Measurements from ENCODE around the gene ZNF526. TPM values are rescaled to one million over a fixed set of nuclear protein-coding genes. Genes with fewer than 3 reads are reported as not detected.

ZNF526 gene
- total RNA-seq, 4 donors from 2014 or later: 4.3 to 6.3 (median 6.3) TPM

DNA sequence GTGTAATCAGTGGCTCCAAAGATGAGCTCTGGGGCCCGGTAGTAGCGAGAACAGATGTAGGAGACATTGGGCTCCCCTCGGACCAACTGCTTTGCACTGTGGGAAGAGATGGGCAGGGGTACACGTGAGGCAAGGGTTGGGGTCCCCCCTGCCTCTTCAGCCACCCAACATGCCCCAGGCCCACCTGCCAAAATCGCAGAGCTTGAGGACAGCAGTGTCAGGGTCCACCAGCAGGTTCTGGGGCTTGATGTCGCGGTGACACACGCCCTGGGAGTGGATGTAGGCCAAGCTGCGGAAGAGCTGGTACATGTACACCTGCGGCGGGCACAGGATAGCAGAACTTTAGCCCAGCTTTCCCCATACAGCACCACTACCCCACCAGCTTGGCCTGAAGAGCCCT lies 14.3 kb downstream of the ZNF526 start:
- Histone ChIP-seq H3K4me1 (peaks cover 0 to 39% (median 7%) of the 10 kb centered on the region in 4 donors), H3K9me3 (no peaks in the 10 kb centered on the region), H3K27ac (no peak overlapping the region), H3K27me3 (no peaks in the 10 kb centered on the region), H3K4me3 (no peak overlapping the region), H3K36me3 (peaks cover 3 to 86% (median 40%) of the 10 kb centered on the region in 3 donors)
- no peak for DNase-seq (ENCODE audit: low spot score in 2 of 2)
- WGBS, 2 donors: 96 to 97% methylated on average over 8 to 11 of the region's 11 CpGs
- TF ChIP-seq POLR2A (IDR thresholded peaks at IDR 0.05) (no peak), EP300 (IDR thresholded peaks at IDR 0.05) (no peak)
- TF ChIP-seq, protein P1, sequence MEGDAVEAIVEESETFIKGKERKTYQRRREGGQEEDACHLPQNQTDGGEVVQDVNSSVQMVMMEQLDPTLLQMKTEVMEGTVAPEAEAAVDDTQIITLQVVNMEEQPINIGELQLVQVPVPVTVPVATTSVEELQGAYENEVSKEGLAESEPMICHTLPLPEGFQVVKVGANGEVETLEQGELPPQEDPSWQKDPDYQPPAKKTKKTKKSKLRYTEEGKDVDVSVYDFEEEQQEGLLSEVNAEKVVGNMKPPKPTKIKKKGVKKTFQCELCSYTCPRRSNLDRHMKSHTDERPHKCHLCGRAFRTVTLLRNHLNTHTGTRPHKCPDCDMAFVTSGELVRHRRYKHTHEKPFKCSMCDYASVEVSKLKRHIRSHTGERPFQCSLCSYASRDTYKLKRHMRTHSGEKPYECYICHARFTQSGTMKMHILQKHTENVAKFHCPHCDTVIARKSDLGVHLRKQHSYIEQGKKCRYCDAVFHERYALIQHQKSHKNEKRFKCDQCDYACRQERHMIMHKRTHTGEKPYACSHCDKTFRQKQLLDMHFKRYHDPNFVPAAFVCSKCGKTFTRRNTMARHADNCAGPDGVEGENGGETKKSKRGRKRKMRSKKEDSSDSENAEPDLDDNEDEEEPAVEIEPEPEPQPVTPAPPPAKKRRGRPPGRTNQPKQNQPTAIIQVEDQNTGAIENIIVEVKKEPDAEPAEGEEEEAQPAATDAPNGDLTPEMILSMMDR (IDR thresholded peaks at IDR 0.05): no peak

DNA sequence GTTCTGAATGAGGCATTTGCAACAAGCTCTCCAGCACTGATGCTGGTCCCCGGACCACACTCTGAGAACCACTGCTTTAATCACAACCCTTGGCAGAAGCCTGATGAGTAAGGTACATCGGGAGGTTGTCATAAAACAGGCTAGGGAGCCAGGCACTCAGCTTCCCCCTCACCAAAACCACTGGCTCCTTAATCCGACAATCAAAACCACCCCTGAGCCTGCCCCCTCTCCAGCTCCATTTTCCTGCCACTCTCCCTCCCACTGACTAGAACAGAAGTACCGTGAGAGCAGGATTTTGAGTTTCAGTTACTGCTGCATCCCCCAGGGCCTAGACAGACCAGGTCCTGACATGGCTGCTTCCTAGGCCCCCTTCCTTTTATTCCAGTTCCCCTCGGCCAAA lies 15.1 kb downstream of the ZNF526 start:
- TF ChIP-seq, protein P1 (IDR thresholded peaks at IDR 0.05): no peak
- TF ChIP-seq EP300 (IDR thresholded peaks at IDR 0.05): no peak
- no peak for TF ChIP-seq POLR2A (IDR thresholded peaks at IDR 0.05)
- no peaks in the 10 kb centered on the region for H3K9me3 ChIP-seq
- no peak overlapping the region for H3K4me3 ChIP-seq
- H3K4me1 ChIP-seq: peaks cover 0 to 39% (median 7%) of the 10 kb centered on the region in 4 donors
- DNase-seq (ENCODE audit: low spot score in 2 of 2): no peak
- H3K27me3 ChIP-seq: no peaks in the 10 kb centered on the region
- WGBS, 2 donors: 80 to 90% methylated on average over 5 of the region's 5 CpGs
- H3K27ac ChIP-seq: no peak overlapping the region
- H3K36me3 ChIP-seq: peaks cover 3 to 86% (median 40%) of the 10 kb centered on the region in 3 donors

DNA sequence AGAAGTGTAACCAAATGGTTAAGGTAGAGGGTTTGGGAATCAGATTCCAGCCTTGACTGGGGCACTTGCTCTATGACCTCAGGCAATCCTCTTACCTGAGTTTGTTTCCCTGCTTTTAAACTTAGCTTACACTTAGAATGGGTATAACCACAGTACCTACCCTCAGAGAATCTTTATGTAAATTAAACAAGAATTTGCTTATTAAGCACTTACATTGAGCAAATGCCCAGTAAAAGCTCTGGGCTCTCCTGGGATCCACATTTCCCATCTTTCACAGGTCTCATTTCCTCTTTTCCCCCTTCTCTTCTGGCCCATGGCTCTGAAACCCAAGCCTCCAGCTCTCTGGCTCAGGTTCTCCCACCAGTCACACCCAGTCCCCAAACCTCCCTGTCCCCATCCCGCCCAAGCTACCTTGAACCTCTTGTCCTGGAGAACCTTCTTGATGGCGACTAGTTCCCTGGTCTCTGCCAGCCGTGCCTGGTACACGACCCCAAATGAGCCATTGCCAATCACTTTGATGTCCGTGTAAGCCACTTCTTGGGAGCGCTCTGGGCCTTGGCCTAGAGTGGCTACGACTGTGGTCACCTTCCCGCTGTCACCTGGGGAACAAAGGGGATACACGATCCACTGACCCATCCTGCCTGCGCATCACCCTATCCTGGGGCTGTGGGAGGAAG lies 19.6 kb downstream of the ZNF526 start:
- Histone ChIP-seq H3K9me3 (no peaks in the 10 kb centered on the region), H3K36me3 (peaks cover 3 to 43% (median 13%) of the 10 kb centered on the region in 3 donors), H3K27ac (no peak overlapping the region), H3K27me3 (no peaks in the 10 kb centered on the region), H3K4me1 (peaks cover 0 to 46% (median 26%) of the 10 kb centered on the region in 4 donors), H3K4me3 (no peak overlapping the region)
- TF ChIP-seq, protein P1 (IDR thresholded peaks at IDR 0.05): no peak
- TF ChIP-seq POLR2A (IDR thresholded peaks at IDR 0.05) (no peak), EP300 (IDR thresholded peaks at IDR 0.05) (no peak)
- WGBS, 2 donors: 87 to 90% methylated on average over 10 of the region's 10 CpGs
- DNase-seq (ENCODE audit: low spot score in 2 of 2): no peak

DNA sequence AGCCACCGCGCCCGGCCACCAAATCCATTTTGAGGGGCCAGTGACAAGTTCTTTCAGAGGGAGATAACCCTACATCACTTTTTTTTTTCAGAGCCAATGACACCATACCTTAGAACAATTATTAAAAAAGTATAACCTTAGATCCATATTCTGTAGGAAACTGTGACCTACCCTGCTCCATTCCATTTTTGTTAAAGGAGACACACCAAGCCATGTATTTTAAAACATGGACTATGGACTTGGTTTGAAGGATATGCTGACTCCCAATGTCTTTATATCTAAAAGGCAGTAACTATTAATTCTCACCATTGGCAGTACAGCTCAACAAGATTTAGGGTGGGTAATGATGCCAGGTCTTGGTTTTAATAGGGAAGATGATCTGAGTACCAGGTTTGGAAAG lies 21.2 kb downstream of the ZNF526 start:
- H3K36me3 ChIP-seq: peaks cover 0 to 27% (median 2%) of the 10 kb centered on the region in 3 donors
- H3K4me1 ChIP-seq: peaks cover 0 to 56% (median 37%) of the 10 kb centered on the region in 4 donors

DNA sequence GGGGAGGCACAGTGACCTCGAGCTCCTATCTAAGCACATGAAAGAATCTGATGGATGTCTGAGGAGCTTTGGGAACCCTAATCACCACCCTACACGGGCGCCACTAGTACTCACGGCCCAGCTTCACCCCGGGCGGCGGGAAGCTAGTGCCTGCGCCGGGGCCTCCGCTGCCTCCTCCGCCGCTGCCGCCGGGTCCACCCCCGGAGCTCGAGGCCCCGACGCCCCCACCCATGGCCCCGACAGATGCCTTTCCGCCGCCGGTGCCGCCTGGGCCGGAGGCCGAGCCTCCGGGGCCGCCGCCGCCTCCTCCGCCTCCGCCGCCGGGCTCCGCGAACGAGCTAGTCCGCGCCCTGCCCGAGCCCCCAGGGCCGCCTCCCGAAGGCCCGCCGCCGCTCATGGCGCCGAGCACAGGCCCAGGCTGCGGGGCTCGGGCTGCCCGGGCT lies 22.0 kb downstream of the ZNF526 start:
- TF ChIP-seq POLR2A (IDR thresholded peaks at IDR 0.05) (peak in 1 of 2 donors; percentile 67), EP300 (IDR thresholded peaks at IDR 0.05) (no peak)
- TF ChIP-seq, protein P1 (IDR thresholded peaks at IDR 0.05): no peak
- Histone ChIP-seq H3K9me3 (no peaks in the 10 kb centered on the region), H3K4me3 (peak overlapping the region; percentile 44 to 87 (median 72)), H3K27me3 (no peaks in the 10 kb centered on the region), H3K36me3 (peaks cover 0 to 19% (median 0%) of the 10 kb centered on the region in 3 donors), H3K4me1 (peaks cover 0 to 64% (median 45%) of the 10 kb centered on the region in 4 donors), H3K27ac (peak overlapping the region; percentile 44 to 100 (median 86))
- DNase-seq (ENCODE audit: low spot score in 2 of 2): no peak
- 0% methylated on average over 13 to 17 of the region's 49 CpGs for WGBS, 2 donors

More for the DNA sequence above, 21.2 kb downstream of the ZNF526 start:
- Histone ChIP-seq H3K27ac (peak overlapping the region in 2 of 4 donors; percentile 93 to 100), H3K9me3 (no peaks in the 10 kb centered on the region), H3K4me3 (peak overlapping the region; percentile 44 to 87 (median 72)), H3K27me3 (no peaks in the 10 kb centered on the region)
- no peak for DNase-seq (ENCODE audit: low spot score in 2 of 2)
- 93 to 99% methylated on average over 3 of the region's 3 CpGs for WGBS, 2 donors
- TF ChIP-seq POLR2A (IDR thresholded peaks at IDR 0.05) (no peak), EP300 (IDR thresholded peaks at IDR 0.05) (no peak)
- TF ChIP-seq, protein P1 (IDR thresholded peaks at IDR 0.05): no peak
